GM18868 (cell line): Measurements from ENCODE around the gene NPNT.

ENCODE experiments used
- ATAC-seq: cut with Tn5 transposase; IDR thresholded peaks from one replicate; pipeline ENCODE4 v1.9.1; 2021; ENCODE audit warnings: mild to moderate bottlenecking, moderate library complexity; ENCODE audit not compliant: unreplicated experiment

Gene NPNT

DNA sequence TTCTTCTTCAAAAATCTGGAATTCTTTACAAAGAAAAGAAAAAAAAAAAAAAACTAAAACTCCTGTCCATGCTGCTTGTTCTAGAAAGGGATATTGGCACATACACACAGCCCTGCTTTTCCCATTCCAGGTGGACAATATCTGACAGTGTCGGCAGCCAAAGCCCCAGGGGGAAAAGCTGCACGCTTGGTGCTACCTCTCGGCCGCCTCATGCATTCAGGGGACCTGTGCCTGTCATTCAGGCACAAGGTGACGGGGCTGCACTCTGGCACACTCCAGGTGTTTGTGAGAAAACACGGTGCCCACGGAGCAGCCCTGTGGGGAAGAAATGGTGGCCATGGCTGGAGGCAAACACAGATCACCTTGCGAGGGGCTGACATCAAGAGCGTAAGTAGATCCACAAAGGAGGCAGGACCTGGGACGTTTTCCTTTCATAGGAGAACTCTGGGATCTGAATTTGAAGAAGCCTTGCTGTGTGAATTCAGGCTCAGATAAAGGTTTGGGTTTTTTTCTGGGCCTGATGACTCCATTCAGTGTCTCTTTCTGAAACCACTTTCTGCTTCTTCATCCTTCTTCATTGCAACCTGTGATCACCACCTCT lies 71.9 kb downstream of the NPNT start:
- ATAC-seq: no peak

DNA sequence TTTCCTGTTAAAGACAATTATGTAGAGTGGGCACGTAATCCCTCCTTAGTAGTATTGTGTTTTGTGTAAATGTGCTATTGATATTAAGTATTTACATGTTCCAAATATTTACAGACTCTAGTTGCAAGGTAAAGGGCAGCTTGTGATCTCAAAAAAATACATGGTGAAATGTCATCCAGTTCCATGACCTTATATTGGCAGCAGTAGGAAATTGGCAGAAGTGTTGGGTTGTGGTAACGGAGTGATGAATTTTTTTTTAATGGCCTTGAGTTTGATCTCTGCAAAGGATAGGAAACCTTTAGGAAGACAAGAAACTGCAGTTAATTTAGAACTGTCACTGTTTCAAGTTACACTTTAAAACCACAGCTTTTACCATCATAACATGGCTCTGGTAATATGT lies 74.3 kb downstream of the NPNT start:
- ATAC-seq: no peak

DNA sequence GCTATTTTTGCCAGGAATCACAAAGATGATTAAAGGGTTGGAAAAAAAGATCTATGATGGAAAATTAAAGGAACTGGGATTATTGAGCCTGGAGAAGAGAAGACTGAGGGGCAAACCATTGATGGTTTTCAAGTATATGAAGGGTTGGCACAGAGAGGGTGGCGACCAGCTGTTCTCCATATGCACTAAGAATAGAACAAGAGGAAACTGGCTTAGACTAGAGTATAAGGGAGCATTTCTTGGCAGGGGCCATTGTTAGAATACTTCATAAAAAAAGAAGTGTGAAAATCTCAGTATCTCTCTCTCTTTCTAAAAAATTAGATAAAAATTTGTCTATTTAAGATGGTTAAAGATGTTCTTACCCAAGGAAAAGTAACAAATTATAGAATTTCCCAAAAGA lies 75.1 kb downstream of the NPNT start:
- no peak for ATAC-seq

DNA sequence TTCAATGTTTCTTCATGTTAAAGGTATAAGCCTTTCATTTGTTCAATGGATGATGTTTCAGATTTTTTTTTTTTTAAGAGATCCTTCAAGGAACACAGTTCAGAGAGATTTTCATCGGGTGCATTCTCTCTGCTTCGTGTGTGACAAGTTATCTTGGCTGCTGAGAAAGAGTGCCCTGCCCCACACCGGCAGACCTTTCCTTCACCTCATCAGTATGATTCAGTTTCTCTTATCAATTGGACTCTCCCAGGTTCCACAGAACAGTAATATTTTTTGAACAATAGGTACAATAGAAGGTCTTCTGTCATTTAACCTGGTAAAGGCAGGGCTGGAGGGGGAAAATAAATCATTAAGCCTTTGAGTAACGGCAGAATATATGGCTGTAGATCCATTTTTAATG lies 75.8 kb downstream of the NPNT start:
- ATAC-seq: no peak

DNA sequence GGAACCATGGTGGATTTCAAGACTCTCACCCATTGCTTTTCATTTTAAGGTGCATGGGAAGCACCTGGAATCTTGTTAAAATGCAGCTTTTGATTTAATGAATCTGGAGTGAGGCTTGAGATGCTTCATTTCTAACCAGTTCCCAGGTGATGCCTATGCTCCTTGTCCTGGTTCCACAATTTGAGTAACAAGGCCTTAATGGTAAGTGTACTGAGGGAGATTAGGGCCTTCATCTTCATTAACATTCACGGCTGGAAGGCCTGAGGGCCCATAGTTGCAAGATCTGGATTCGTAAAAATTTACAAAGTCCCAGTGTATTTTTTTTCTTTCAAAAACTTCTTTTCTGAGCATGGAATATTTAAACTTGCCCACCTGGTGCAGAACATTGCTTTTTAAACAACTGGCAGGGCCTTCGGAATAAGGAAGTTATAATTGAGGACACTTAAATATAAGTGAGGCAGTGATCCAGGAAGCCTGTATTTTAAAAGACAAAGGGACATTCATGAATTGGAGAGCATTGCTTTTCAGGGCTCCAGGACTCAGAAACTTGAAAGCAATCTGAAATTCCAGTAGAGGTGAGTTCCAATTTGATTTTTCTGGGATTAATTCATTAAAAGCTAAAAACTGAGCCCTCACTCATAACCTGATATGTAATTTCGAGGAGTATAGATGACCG lies 77.8 kb downstream of the NPNT start:
- ATAC-seq: no peak

GRCh38 chr4:105976915-105977314 lies 81.6 kb downstream of the NPNT start:
- ATAC-seq: no peak

GRCh38 chr4:105978684-105979296 lies 83.5 kb downstream of the NPNT start:
- no peak for ATAC-seq

DNA sequence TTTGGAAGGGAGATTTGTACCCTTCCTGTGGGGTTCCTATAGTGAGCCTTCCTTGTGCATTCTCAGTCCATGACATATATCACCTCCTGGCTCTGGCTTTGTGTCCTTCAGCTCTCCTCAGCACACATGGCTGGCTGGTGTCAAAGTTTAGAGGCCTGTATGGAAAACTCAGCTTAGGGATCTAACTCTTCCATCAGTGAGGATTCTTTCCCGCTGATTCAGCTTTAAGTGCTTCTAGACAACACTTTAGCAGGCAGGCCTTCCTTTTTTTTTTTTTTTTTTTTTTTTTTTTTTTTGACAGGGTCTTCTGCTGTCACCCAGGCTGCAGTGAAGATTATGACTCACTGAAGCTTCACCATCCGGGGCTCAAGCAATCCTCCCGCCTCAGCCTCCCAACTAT lies 84.2 kb downstream of the NPNT start:
- ATAC-seq: no peak

GRCh38 chr4:105988671-105989070 lies 93.4 kb downstream of the NPNT start:
- no peak for ATAC-seq

DNA sequence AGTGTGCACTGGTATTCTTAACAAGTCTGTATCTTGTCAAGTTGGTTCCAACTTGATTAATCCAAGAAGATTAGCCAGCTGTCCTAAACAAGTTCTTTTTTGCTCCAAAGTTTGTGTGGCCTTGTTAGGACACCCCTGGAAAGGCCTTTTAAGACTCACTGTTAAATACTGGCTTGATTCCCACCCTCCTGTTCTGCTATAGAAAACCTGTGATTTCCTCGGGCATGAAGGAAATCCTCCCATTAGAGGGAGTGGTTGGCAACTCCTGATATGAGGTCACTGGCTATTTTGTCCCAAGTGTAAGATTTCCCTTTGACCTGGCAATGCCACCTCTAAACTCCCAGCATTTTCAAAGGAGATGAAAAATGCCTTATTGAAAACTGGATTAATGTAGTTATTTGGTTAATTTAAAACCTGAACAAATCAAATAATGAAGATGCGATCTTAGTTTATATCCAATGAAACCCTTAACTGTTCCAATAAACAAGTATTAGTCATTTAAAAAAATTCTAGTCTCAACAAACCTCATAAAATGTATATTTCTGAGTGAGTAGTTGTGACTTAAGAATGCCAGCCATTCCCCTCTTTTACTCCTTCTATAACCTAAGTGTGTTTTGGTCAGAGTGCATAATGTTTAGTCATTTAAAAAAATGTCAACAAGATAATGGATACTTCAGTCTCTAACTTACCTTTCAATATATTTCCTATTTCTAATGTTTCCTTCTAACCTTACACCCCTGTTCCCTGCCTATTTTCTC lies 94.4 kb downstream of the NPNT start:
- ATAC-seq: no peak

DNA sequence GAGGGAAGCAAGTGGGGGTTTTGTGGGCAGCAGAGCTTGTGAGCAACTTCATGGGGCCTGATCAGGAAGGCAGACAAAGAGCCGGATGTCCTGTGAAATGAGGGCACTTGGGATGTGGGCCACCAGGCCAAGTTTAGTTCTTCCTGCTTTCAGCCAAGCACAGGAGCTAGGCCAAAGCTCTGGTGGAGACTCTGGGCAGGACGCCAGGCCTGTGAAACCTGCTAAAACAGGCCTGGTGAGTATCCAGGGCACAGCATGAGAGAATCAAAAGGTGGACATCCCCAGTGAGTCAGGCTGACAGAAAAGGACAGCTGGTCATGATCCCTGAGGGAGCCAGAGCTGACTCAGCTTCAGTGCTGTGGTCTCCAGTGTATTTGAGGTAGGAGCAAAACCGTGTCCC lies 95.7 kb downstream of the NPNT start:
- ATAC-seq: no peak

DNA sequence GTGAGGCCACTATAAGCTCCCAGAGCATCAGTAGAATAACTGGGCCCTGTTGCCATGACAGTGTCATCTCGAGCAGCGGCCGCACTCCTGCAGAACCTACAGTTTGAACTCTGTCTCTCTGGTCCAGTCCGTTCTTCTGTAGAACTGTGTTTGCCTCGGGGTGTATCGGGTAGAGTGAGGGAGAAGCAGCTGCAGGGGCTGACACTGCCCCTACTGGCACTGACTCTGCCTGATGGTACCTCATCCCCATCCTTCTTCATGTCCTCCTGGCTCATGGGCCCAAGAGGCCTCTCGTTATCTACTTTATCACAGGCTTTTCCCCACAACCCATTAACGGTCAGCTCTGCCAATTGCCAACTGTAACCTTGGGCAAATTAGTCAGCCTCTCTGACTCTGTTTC lies 96.5 kb downstream of the NPNT start:
- no peak for ATAC-seq

GRCh38 chr4:105992641-105993305 lies 97.5 kb downstream of the NPNT start:
- no peak for ATAC-seq

DNA sequence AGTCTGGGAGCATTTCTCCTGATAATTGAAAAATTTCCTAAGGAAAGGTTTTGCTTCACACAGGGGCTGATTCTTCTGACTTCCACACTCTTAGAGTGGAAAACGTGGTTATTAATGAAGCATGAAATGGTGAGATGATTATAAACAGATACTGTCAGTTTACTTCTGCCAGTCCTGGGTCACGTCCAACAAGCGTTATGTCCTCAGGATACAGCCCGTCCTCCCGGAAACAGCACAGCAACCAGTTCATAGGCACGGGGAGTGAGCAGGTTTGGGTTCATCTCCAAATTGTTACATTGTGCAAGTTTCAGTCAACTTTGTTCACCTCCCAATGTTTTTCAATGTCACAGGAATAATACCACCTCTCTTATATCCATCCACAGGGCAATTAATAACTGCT lies 98.8 kb downstream of the NPNT start:
- no peak for ATAC-seq

- ATAC-seq: no peak
Measured at GRCh38 chr4:105994841-105995501, 99.7 kb downstream of the NPNT start.

GRCh38 chr4:105996845-105997244 lies 101.6 kb downstream of the NPNT start:
- no peak for ATAC-seq

GRCh38 chr4:105998171-105999063 lies 103.1 kb downstream of the NPNT start:
- ATAC-seq: no peak

GRCh38 chr4:106002994-106003393 lies 107.7 kb downstream of the NPNT start:
- no peak for ATAC-seq

DNA sequence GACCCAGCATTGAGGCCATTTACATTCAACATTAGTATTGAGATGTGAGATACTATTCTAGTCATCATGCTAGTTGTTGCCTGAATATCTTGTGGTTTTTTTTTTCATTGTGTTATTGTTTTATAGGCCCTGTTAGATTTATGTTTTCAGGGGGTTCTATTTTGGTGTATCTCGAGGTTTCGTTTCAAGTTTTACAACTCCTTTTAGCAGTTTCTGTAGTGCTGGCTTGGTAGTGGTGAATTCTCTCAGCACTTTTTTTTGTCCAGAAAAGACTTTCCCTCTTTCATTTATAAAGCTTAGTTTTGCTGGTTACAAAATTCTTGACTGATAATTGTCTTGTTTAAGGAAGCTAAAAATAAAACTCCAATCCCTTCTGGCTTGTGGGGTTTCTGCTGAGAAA lies 115.5 kb downstream of the NPNT start:
- ATAC-seq: no peak

- no peak for ATAC-seq
Measured at GRCh38 chr4:106011387-106011786, 116.1 kb downstream of the NPNT start.
